Right atrium auricular region (tissue), 2 donors: Measurements from ENCODE around the gene UGT1A7. TPM values are rescaled to one million over a fixed set of nuclear protein-coding genes. Genes with fewer than 3 reads are reported as not detected.

ENCODE experiments used
- DNase-seq: peaks from one replicate; pipeline ENCODE4 v3.0.0-alpha.2; 2019; ENCODE audit warnings: low spot score
- H3K27ac ChIP-seq, 2 donors: fragments of 200-600 bp; sonication (generic); 1 replicate in 1 of 2; 2 replicates in 1 of 2; pipeline ENCODE4 v1.5.1; 2016 to 2019
- H3K27me3 ChIP-seq, 2 donors: fragments of 200-600 bp; sonication (generic); one replicate each; pipeline versions ENCODE4 v1.5.1 to v1.6.0; 2017 to 2019
- H3K36me3 ChIP-seq: fragments of 200-600 bp; sonication (generic); one replicate; pipeline ENCODE4 v1.5.1; 2016
- H3K4me1 ChIP-seq, 2 donors: fragments of 200-600 bp; sonication (generic); one replicate each; pipeline versions ENCODE4 v1.5.1 to v1.6.0; 2017 to 2019
- H3K4me3 ChIP-seq, 2 donors: fragments of 200-600 bp; sonication (generic); 1 replicate in 1 of 2; 2 replicates in 1 of 2; pipeline ENCODE4 v1.5.1; 2017 to 2019; ENCODE audit warnings: mild to moderate bottlenecking in 1 of 2, moderate library complexity in 1 of 2
- H3K9me3 ChIP-seq, 2 donors: fragments of 200-600 bp; sonication (generic); one replicate each; pipeline ENCODE4 v1.5.1; 2019
- CTCF ChIP-seq, 2 donors: fragments of 200-600 bp; sonication (generic); IDR thresholded peaks; one replicate each; pipeline ENCODE4 v1.5.1; 2019; ENCODE audit warnings: antibody characterized with exemption in 2 of 2
- total RNA-seq, 2 donors: library from RNA; depleted of rRNA; stranded (reverse); fragments of >200 nt; gene quantifications; one replicate each; pipeline ENCODE4 v1.1.0, GENCODE V29; 2016

Gene UGT1A7
- total RNA-seq, 2 donors from 2014 or later, result not detected

- H3K27ac ChIP-seq, result no peak overlapping the region
- TF ChIP-seq CTCF (IDR thresholded peaks at IDR 0.05), result no peak
- no peaks in the 10 kb centered on the region for H3K27me3 ChIP-seq
- H3K36me3 ChIP-seq, result no peaks in the 10 kb centered on the region
- no peaks in the 10 kb centered on the region for H3K9me3 ChIP-seq
- DNase-seq, result no peak
- no peaks in the 10 kb centered on the region for H3K4me1 ChIP-seq
- H3K4me3 ChIP-seq, result no peak overlapping the region
Observed at GRCh38 chr2:233674314-233674713, 7.4 kb upstream of the UGT1A7 start.

- no peaks in the 10 kb centered on the region for H3K4me1 ChIP-seq
- DNase-seq, result no peak
- H3K27me3 ChIP-seq, result no peaks in the 10 kb centered on the region
- no peak overlapping the region for H3K4me3 ChIP-seq
- TF ChIP-seq CTCF (IDR thresholded peaks at IDR 0.05), result no peak
- no peaks in the 10 kb centered on the region for H3K36me3 ChIP-seq
- H3K27ac ChIP-seq, result no peak overlapping the region
- H3K9me3 ChIP-seq, result no peaks in the 10 kb centered on the region
Observed at GRCh38 chr2:233674995-233675394, 6.7 kb upstream of the UGT1A7 start.

- no peak for TF ChIP-seq CTCF (IDR thresholded peaks at IDR 0.05)
- Histone ChIP-seq H3K27ac (no peak overlapping the region), H3K4me3 (no peak overlapping the region), H3K9me3 (no peaks in the 10 kb centered on the region), H3K4me1 (no peaks in the 10 kb centered on the region), H3K27me3 (no peaks in the 10 kb centered on the region), H3K36me3 (no peaks in the 10 kb centered on the region)
- DNase-seq, result no peak
Observed at GRCh38 chr2:233676046-233676445, 5.7 kb upstream of the UGT1A7 start.

GRCh38 chr2:233679196-233679595 lies 2.5 kb upstream of the UGT1A7 start:
- Histone ChIP-seq H3K27ac (no peak overlapping the region), H3K4me1 (no peaks in the 10 kb centered on the region), H3K4me3 (no peak overlapping the region), H3K9me3 (no peaks in the 10 kb centered on the region), H3K36me3 (no peaks in the 10 kb centered on the region), H3K27me3 (no peaks in the 10 kb centered on the region)
- no peak for TF ChIP-seq CTCF (IDR thresholded peaks at IDR 0.05)
- DNase-seq, result no peak

GRCh38 chr2:233680361-233681045 lies 1.2 kb upstream of the UGT1A7 start:
- TF ChIP-seq CTCF (IDR thresholded peaks at IDR 0.05), result no peak
- Histone ChIP-seq H3K9me3 (no peaks in the 10 kb centered on the region), H3K27me3 (no peaks in the 10 kb centered on the region), H3K36me3 (no peaks in the 10 kb centered on the region), H3K4me1 (no peaks in the 10 kb centered on the region), H3K4me3 (no peak overlapping the region), H3K27ac (no peak overlapping the region)
- no peak for DNase-seq

- Histone ChIP-seq H3K4me1 (no peaks in the 10 kb centered on the region), H3K9me3 (no peaks in the 10 kb centered on the region), H3K27ac (no peak overlapping the region), H3K36me3 (no peaks in the 10 kb centered on the region), H3K4me3 (no peak overlapping the region), H3K27me3 (no peaks in the 10 kb centered on the region)
- DNase-seq, result no peak
- TF ChIP-seq CTCF (IDR thresholded peaks at IDR 0.05), result no peak
Observed at GRCh38 chr2:233684640-233685039, 2.9 kb downstream of the UGT1A7 start.
